Head of caudate nucleus (tissue), 42 donors: ENCODE results near the gene KIF5C.
A peak's percentile ranks its signal among the peaks of the same experiment; 100 is the strongest.

Experiments used
- DNase-seq, 42 donors: peaks; one replicate each; pipeline versions ENCODE4 v3.0.0 to v3.0.0-alpha.2; 2020 to 2021; ENCODE audit warnings: mixed read lengths in 7 of 42
- intact Hi-C: fragments of 100-400 bp; cut with DNase I; formaldehyde crosslinking; loops from one replicate; pipeline ENCODE4 v1.15.0; 2022

KIF5C gene

DNA sequence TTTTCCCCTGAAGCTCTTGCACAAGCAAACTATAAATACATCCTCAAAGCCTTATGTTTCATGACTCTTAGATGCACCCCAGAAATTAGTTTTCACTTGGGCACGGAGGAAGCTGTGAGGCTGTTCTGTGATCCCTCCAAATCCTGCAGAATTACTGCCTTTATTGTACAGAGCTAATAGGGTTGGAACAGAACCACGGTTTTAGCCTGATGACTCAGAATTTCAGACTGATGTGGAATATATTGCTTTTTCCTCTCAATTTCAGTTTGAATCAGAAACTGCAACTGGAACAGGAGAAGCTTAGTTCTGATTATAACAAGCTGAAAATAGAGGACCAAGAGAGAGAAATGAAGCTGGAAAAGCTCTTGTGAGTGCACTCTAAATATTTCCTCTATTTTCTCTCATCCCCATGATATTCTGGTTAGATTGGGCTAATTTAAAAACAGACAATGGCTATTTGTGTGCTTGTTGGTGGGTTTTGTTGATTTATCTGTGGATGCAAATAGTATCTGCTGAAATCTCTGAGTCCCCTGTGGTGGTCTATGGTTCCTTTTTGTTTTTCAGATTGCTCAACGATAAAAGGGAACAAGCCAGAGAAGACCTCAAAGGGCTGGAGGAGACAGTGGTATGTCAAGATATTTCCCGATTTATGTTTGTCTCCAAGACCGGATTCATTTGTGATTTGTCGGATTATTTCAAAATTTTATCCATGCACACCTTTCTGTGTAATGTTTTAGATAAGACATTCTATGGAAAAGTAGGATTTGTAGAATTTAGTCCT, 125.3 kb downstream of the KIF5C start:
- intact Hi-C loops, result no loop called here
- peak in 3 of 42 donors; percentile 35 to 47 (median 39) for DNase-seq

DNA sequence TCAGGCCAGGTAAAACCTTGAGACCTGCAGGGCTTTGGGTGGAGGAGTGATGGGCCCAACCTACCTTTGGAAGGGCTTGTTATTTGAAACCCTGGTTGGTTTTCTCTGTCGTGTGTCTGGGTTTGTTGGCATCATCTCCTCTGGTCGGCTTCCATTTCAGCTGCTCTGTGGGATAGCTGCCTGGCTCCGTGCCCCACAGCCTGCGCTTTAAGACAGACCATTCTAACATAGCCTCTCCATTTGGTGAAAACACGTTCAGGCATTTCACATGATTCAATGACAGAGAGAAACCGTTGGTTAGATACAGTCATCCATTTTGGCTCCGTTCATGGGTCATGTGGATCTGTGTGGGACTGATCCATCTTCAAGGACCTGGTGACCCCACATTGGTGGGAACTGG, 126.5 kb downstream of the KIF5C start:
- intact Hi-C loops, result no loop called here
- DNase-seq, result no peak

DNA sequence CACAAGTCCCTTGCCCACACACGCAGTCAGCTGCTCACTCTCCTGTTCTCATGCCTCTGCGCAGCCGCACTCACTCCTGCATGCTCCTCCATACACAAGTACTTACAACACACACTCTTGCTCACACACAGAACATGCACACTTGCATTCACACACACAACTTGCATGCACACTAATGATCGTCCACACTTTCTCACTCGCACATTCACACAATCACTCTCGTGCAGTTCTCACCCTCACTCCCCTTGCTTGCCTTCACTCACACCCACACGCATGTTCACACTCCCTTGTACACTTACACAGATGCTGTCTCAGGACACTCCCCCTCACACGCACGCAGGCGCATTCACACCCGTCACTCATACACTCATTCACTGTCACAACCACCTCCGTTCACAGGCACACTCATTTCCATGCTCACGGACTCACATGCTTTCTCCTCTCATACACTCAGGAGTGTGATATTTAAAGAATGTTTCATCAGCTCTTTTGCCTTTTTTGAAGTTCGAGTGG, 127.4 kb downstream of the KIF5C start:
- intact Hi-C loops, result no loop called here

DNA sequence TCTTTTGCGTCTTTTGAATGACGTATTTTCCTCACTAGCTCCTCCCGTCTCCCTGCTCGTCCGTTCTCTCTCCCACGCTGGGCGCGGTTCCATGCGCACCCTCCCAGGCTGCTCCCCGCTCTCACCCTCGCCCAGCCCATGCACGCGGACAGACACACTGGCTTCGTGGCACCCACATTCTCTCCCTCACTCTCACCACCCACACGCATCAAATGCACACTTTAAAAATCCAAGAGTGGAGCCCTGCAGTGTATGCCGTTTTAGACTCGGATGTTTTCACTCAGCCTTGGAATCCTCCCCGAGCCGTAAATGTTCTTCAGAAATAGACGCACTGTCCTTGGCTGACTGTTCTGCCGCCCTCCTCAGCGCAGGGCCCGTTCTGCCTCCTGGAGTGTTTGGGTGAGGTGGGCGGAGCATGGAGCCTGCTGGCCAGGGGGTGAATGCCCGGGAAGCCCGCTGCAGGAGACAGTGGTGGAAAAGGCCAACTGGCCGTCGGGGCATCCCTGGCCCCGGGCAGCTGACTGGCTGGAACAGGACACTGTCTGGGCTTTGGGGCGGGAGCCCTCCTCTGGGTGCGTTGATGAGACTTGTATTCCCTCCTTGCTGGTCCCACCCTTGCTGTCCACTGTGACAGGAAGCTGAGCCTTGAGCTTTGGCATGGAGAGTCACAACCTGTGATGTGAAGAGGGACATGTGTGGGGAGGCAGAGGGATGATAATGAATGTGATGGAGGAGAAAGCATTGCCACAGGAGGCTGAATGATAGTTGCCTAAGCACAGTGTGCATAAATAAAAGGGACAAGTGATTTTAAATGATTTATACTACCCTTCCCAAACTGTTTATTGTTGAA, 128.1 kb downstream of the KIF5C start:
- peak in 39 of 42 donors; percentile 34 to 87 (median 67) for DNase-seq
- intact Hi-C loops, result no loop called here

More for the DNA sequence above, 127.4 kb downstream of the KIF5C start:
- peak in 13 of 42 donors; percentile 33 to 73 (median 49) for DNase-seq

DNA sequence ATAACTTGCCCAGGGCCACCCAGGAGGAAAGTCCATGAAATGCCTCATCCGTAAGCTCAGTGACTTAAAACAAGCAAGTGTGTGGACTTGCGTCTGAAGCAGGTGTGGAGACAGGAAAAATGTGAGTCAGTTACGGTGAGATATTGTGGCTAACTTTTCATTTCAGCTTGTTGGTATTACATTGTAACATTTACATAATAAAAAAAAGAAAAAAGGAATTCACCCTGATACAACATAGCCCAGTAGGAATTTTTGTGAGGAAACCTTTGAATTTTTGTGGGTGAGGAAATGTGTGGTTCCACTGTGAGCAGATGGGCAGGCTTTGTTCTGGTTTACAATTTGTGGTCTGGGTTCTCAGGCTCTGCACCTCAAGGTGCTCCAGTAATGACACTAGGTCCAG, 129.8 kb downstream of the KIF5C start:
- intact Hi-C loops, result no loop called here
- DNase-seq, result no peak

DNA sequence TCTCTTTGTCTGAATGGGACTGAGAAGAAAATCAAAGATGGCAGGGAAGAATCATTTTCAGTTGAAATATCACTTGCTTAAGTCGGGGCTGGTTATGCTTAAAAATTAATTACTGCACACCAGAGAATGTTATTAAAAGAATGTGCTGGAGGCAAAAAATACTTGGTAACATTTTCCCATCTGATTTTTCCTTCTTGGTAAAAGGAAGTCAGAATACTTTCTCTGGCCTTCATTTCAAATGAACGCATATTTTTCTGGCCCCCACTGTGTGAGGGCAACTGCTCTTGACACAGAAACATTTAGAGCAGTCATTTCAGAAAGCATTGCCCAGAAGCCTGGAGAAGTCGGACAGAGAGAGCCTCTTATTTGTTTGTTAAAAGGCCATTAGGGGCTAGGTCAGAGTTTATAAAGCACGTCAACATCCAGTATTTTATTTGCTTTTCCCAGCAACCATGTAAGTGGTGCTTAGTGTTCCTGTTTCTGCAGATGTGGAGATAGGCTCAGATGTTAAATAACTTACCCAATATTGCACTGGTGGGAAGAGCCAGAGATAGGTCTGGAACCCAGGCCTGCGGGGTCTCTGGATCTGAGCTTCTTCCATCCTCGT, 130.5 kb downstream of the KIF5C start:
- intact Hi-C loops, result no loop called here

DNA sequence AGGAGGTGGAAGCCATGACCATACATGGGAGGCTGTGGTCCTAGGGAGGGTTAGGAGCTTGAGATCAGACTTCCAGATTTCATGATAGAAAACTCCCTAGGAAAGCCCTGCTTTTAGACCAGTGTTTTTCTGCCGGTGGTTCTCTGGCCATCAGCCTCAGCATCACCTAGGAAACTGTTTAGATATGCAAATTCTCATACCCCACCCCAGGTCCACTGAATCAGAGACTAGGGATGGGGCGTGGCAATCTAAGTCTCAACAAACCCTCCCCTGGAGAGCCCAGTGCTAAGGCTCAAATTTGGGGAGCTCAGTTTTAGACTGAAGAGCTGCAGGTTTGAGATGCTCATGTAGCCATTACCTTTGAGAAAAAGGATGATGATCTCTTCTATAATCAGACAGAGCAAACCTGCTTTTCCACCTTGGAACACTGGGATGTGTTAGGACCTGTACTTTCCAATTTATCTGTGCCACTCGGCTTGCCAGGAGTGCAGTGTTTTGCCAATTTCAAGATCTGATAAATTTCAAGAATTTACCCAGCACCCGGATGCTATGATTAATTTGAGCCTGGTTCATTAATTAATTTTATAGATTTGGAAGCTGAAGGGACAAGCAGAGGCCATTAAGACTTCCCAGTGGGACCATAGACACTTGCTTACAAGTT, 132.0 kb downstream of the KIF5C start:
- no peak for DNase-seq
- intact Hi-C loops, result no loop called here

More for the DNA sequence above, 130.5 kb downstream of the KIF5C start:
- DNase-seq, result no peak

DNA sequence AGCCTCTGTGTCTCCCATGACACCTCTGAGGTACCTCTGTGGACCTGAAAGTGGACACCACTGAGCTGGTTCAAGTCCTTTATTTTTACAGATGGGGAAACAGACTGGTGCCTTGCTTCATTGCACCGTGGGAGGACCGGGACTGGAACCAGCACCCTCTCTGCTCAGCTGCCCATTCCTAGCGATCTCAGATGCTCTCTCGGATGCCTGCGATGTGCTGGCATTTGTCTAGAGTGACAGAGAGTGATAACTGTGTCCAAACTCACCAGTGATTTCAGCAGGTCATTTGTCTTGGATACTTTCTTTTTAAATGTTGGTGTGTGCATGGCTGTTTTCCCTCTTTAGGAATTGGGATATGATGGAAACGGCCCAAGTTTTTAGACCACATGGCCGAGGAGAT, 133.4 kb downstream of the KIF5C start:
- no peak for DNase-seq
- intact Hi-C loops, result no loop called here

DNA sequence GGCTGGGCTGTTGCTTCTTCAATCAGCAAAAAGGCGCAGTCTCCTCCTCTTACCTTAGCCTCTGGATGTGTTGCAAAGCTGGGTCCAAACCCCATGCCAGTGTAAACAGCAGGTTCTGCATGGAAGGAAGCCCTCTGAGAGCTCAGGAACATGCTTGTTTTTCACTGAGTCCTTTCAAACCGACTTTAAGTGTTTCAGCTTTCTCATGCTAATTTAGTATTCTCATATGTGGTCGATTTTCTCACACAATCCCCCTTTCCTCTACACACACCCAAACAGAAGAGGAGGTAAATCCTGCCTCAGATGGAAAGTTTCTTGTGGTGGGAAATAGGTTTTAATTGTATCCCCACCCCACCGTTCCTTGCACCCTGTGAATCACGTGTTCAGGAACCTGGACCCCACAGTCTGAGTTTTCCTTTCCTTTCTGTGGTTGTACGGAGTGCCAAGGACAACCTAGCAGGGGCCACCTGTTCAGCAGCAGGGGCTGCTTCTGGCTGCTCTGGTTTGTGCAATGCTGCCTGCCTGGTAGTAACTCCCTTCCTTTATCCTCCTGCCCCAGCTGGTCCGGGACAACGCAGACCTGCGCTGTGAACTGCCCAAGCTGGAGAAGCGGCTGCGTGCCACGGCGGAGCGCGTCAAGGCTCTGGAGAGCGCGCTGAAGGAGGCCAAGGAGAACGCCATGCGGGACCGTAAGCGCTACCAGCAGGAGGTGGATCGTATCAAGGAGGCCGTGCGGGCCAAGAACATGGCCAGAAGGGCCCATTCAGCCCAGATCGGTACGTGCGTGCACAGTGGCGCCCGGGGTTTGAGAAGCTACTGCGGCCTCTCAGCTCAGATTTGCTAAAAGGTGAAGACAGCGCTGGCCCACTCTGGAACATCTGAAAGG, 134.8 kb downstream of the KIF5C start:
- intact Hi-C loops, result loop anchor here (10.0 kb wide), 1 partner anchor 305 kb away; no protein-coding TSS in a partner anchor
- DNase-seq, result peak in 1 of 42 donors; percentile 12

DNA sequence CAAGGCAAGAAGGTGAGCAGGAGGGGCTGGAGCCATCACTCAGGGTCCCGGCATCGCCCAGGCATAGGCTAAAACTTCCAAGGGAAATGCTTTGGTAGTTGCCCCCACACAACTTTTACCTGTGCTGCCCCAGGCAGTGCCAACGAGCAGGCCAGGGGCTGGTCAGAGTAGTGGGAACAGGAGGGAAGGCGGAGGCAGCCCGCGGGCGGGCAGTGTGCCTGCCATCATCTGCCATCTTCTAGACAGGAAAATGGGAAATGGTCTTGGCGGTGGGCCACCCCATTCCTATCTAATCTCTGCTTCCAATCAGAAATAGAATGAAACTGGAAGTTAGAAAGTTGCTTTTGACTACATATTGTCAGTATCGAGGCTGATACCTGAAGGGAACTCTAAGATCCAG, 137.5 kb downstream of the KIF5C start:
- no peak for DNase-seq

DNA sequence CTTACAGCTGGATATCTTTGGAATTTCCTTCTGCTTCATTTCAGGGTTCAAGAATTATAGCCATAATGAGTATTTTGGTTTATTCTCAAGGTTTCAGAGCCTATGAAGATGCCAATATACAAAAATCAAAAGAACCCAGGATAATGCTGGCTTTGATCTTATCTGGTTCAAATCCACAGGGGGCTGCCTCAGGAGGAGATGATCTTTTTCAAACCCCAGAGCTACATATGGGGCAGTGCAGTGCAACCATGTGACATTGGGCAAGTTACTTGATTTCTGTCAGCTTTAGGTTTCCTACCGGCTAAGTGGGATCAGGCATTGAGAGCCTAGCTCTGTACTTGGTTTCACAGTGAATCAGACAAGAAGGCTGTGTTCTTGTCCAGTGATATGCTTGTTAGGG, 140.5 kb downstream of the KIF5C start:
- intact Hi-C loops, result loop anchor here (5.0 to 10.0 kb wide), 2 partner anchors 299 to 552 kb away; no protein-coding TSS in a partner anchor
- DNase-seq, result no peak

More for the DNA sequence above, 137.5 kb downstream of the KIF5C start:
- intact Hi-C loops, result loop anchor here (10.0 kb wide), 1 partner anchor 302 kb away; no protein-coding TSS in a partner anchor

DNA sequence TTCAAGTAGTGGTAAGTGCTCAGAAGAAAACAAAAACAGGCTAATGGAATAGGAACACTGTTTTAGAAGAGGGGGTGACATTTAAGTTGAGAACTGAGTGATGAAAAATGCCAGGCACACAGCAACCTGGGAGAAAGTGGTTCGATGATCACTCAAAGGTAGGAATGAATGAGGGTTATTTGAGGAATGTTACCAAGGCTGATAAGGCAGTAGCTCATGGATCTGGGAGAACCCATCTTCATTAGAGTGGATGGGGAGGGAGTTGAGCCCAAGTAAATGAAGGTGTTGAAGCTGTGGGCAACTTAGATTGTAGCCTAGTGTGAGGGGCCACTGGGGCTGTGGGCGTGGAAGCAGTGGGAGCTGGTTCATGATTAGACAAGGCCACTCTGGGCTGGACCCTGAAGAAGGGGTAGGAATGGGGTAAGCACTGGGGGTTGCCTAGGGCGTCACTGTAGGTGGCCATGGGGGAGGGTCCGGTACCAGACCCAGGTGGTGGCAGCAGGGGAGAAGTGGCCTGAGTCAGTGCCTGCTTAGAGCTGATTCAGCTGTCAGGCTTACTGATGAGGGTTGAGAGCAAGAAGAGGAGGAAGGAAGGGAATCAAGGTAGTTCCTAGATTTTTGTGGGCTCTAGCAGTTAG, 141.0 kb downstream of the KIF5C start:
- DNase-seq, result no peak
- intact Hi-C loops, result loop anchor here (5.0 to 10.0 kb wide), 2 partner anchors 299 to 551 kb away; no protein-coding TSS in a partner anchor

DNA sequence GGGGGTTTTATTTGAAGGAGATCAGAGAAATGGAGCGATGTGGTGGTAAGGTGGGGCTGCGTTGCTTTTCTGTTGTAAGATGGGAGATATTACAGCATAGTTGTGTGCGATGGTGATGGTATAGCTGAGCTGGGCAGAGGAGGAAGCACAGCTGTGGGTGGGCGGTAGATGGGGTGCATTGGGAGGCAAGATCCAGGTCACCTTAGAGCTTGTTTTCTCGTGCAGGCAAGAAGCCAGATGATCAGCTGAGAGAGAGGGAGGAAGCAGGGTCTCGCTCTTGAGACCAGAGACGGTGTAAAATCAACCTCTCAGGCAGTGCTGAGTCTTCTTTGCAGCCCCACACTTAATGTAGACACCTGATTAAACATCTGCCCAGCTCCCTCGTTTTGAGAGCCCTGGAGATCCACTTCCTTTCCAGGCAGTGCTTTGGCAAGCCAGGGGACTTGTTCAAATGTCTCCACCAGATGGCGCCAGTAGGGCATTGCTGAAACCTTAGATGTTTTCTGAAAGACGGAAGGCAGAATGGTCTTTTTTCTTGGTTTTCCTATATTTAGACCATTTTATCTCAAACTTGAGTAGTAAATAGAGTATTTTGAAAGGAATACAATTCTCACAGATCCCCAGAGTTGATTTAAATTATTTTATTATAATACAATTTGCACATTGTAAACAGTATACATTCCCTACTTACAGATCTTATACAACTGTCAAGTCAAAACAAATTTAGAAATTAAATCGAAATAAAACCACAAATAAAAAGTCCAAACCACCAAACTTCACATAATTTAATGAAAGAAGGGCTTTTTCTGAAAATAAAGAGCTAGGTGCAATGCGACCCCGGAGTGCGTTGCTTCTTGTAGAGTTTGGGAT, 142.3 kb downstream of the KIF5C start:
- peak; percentile 69 to 94 (median 86) for DNase-seq
- intact Hi-C loops, result loop anchor here (5.0 to 10.0 kb wide), 2 partner anchors 297 to 550 kb away; no protein-coding TSS in a partner anchor

DNA sequence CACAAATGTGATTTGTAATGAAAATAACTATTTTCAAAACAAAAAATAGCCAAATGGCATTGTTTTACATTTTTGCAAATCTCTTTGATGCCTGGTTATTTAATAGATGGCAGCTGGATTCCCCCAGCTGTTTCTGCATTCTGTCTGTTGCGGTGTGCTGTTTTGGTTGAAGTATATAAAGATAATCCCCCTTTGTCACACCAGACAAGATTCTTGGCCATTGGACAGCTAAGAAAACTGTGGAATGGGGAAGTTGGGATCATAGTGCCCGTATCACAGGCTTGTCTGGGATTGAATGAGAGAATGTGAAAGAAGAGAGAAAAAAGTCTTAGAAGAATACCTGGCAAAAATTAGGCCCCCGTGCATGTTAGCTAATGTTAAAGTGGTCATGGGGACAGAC, 144.0 kb downstream of the KIF5C start:
- DNase-seq, result no peak
- intact Hi-C loops, result loop anchor here (5.0 to 10.0 kb wide), 2 partner anchors 296 to 548 kb away; no protein-coding TSS in a partner anchor

DNA sequence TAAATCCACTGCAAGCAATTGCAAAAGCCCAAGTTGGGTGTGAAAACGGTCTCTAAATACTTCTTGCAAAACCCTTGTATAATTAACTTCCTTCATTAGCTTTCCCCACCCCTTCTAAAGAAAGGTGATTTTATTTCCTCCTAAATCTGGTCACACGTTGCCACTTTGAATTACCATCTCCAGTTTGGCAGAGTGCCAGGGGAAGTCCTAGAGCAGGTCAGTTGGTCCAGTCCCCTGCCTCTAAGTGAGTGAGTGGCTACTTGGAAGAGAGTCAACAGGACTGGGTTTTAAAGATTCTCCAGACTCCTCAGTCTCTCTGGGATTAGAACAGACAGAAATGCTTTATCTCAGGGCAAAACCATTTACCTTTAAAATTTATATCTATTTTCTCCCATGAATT, 144.7 kb downstream of the KIF5C start:
- intact Hi-C loops, result loop anchor here (5.0 to 10.0 kb wide), 2 partner anchors 295 to 548 kb away; no protein-coding TSS in a partner anchor
- DNase-seq, result peak in 1 of 42 donors; percentile 41

DNA sequence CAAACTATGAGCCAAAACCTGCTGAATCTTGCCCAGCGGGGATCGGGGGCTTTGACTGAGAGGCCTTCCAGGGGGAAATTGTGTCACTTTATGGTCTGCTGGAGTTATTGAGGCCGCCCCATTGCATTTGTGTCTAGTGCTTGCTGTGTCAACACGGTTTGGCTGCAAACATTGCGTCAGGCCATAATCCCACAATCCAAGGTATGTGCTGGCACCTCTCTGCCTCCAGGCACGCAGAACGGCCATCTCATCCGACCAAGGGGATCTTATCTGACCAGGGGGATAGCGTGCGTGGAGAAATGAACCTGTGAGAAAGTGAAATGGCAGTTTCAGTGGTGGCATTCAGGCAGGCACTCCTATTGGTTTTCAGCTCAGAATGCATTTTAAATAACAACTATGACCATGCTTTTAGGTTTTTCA, 145.4 kb downstream of the KIF5C start:
- peak in 1 of 42 donors; percentile 34 for DNase-seq
- intact Hi-C loops, result no loop called here
